ENCODE measurements around the gene CDC42BPG. TPM values are rescaled to one million over a fixed set of nuclear protein-coding genes. Genes with fewer than 3 reads are reported as not detected.

Gene CDC42BPG
- total RNA-seq, 2 experiments from 2014 or later = 0.31 to 0.61 TPM

DNA sequence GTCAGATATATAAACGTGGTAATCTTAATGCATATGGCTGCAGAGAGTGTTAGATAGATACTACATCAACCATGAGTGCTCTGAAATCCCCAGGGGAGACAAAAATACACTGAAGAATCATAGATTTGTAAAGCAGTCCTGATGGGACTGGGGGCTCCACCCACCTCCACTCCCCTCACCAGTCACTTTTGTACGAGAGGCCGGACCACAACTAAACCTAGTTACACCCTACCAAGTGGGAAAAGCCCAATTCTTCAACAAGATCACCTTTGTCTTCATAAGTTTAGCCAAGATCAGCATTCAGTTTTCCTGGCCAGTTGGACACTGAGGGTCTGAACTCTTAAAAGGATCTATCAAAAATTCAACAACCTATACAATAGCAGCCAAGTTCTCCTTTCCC is 67.6 kb downstream of the CDC42BPG start:
- DNase-seq (no peak), ATAC-seq (no peak)
- intact Hi-C loops (cut with micrococcal nuclease) = no loop called here
- peak overlapping the region; percentile 95 for H3K4me3 Mint-ChIP-seq
- peak overlapping the region; percentile 83 for H3K27ac Mint-ChIP-seq
- no peaks in the 10 kb centered on the region for H3K27me3 Mint-ChIP-seq
- peaks cover 64% of the 10 kb centered on the region for H3K4me1 Mint-ChIP-seq (ENCODE audit: low read depth)
- no peaks in the 10 kb centered on the region for H3K9me3 Mint-ChIP-seq
- no peak for TF ChIP-seq CTCF (IDR thresholded peaks at IDR 0.05)
- ChIA-PET POLR2A (interaction anchor here (0.7 to 24.1 kb wide), 7 partner anchors 11 to 644 kb away, joined by 3 to 331 read pairs (median 4); partner anchors contain the start of genes EHD1, PYGM and RASGRP2), CTCF (interaction anchor here (0.7 to 3.9 kb wide), 5 partner anchors 9 to 88 kb away, joined by 3 to 35 read pairs (median 4); no protein-coding TSS in a partner anchor)
- peaks cover 57% of the 10 kb centered on the region for H3K36me3 Mint-ChIP-seq (ENCODE audit: low read depth)

DNA sequence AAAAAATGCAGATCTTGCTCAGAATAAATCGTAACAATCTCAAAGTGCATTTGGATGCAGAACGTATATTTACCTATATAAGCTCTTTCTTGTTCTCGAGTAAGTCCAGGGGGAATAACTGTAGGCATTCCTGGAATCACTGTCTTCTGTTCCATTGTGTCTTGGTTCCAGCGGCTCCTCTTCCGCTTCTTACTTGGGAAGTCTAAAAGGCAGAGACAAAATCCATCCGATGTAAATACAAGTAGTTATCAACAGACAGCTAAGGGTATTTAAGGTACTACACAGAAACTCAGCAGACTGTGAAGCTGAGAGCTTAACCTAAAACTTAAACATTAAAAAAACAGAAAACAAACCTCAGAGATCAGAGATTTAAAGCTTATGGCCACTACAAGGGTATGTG is 68.0 kb downstream of the CDC42BPG start:
- Mint-ChIP-seq H3K9me3 (no peaks in the 10 kb centered on the region), H3K36me3 (ENCODE audit: low read depth) (peaks cover 61% of the 10 kb centered on the region), H3K4me1 (ENCODE audit: low read depth) (peaks cover 69% of the 10 kb centered on the region), H3K27ac (peak overlapping the region; percentile 83), H3K4me3 (peak overlapping the region; percentile 95), H3K27me3 (no peaks in the 10 kb centered on the region)
- no peak for TF ChIP-seq CTCF (IDR thresholded peaks at IDR 0.05)
- ChIA-PET POLR2A (interaction anchor here (0.7 to 24.1 kb wide), 8 partner anchors 10 to 644 kb away, joined by 3 to 331 read pairs (median 4); partner anchors contain the start of genes EHD1, PYGM and RASGRP2), CTCF (interaction anchor here (1.2 to 3.9 kb wide), 4 partner anchors 9 to 33 kb away, joined by 4 to 35 read pairs (median 18); partner anchors contain the start of gene RASGRP2)
- no peak for ATAC-seq
- DNase-seq = no peak
- intact Hi-C loops (cut with micrococcal nuclease) = no loop called here

DNA sequence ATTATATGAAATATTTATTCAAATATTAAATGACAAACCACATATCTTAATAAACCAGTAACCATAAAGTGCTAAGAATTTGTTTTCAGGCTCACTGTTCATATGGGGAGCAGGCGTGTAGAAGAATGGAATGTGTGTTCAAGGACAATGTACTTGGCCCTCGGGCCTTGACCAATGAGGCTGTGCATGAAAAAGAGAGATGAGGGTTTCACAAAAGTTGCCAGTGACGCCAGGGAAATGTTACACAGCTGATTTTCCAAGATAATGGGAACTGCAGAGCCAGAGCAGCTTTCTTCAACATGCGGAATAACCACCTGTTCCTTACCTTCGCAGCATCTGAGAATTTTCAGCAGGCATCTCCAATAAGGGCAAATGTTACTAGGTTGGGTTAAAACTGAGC is 70.3 kb downstream of the CDC42BPG start:
- Mint-ChIP-seq H3K27ac (peak overlapping the region; percentile 83), H3K27me3 (no peaks in the 10 kb centered on the region), H3K9me3 (no peaks in the 10 kb centered on the region), H3K4me1 (ENCODE audit: low read depth) (peaks cover 73% of the 10 kb centered on the region), H3K36me3 (ENCODE audit: low read depth) (peaks cover 82% of the 10 kb centered on the region), H3K4me3 (peak overlapping the region; percentile 95)
- CTCF ChIA-PET = interaction anchor here (1.3 to 3.9 kb wide), 3 partner anchors 10 to 31 kb away, joined by 3 to 35 read pairs (median 19); partner anchors contain the start of gene RASGRP2
- TF ChIP-seq CTCF (IDR thresholded peaks at IDR 0.05) = no peak
- intact Hi-C loops (cut with micrococcal nuclease) = no loop called here
- ATAC-seq (no peak), DNase-seq (no peak)
- POLR2A ChIA-PET = interaction anchor here (0.7 to 24.1 kb wide), 6 partner anchors 10 to 27 kb away, joined by 3 to 331 read pairs (median 7); partner anchors contain the start of genes PYGM and RASGRP2

Other genes starting within 250 kb of the CDC42BPG start
- under 1 TPM; 0.07 to 0.22 TPM for gene NRXN2, start 121.5 kb downstream of the CDC42BPG start, total RNA-seq
- gene RASGRP2, start 100.5 kb downstream of the CDC42BPG start, total RNA-seq = 1 to 10 TPM; 7.8 to 8.2 TPM
- gene PYGM, start 84.7 kb downstream of the CDC42BPG start, total RNA-seq = 1 to 10 TPM; 1.2 to 3.3 TPM
- gene SF1, start 66.1 kb downstream of the CDC42BPG start, total RNA-seq = 100 to 1,000 TPM; 325 to 342 TPM
- gene MAP4K2, start 41.4 kb downstream of the CDC42BPG start, total RNA-seq = 10 to 100 TPM; 56.4 to 58.0 TPM
- 10 to 100 TPM; 25.8 to 29.0 TPM for gene MEN1, start 34.1 kb downstream of the CDC42BPG start, total RNA-seq
- gene EHD1, start 34.0 kb upstream of the CDC42BPG start, total RNA-seq = 10 to 100 TPM; 60.3 to 65.1 TPM
- gene ATG2A, start 72.6 kb upstream of the CDC42BPG start, total RNA-seq = 10 to 100 TPM; 17.1 to 17.5 TPM
- gene PPP2R5B, start 80.0 kb upstream of the CDC42BPG start, total RNA-seq = 10 to 100 TPM; 20.2 to 21.2 TPM
- gene GPHA2, start 91.2 kb upstream of the CDC42BPG start, total RNA-seq = not detected
- gene MAJIN, start 127.5 kb upstream of the CDC42BPG start, total RNA-seq = not detected
- gene BATF2, start 152.3 kb upstream of the CDC42BPG start, total RNA-seq = not detected
- 100 to 1,000 TPM; 118 to 122 TPM for gene ARL2, start 169.5 kb upstream of the CDC42BPG start, total RNA-seq
- gene SNX15, start 182.8 kb upstream of the CDC42BPG start, total RNA-seq = 1 to 10 TPM; 4.7 to 5.7 TPM
- gene SAC3D1, start 196.6 kb upstream of the CDC42BPG start, total RNA-seq = 10 to 100 TPM; 14.0 to 14.5 TPM
- gene NAALADL1, start 213.9 kb upstream of the CDC42BPG start, total RNA-seq = 1 to 10 TPM; 6.6 to 7.6 TPM
- 100 to 1,000 TPM; 112 TPM for gene CDCA5, start 239.4 kb upstream of the CDC42BPG start, total RNA-seq
- gene ZFPL1, start 239.6 kb upstream of the CDC42BPG start, total RNA-seq = 10 to 100 TPM; 27.1 to 28.2 TPM